Liver (tissue), 9 donors: ENCODE results near the gene DSCAML1. TPM values are rescaled to one million over a fixed set of nuclear protein-coding genes. Genes with fewer than 3 reads are reported as not detected.

Experiments used
- DNase-seq: peaks from one replicate; pipeline ENCODE4 v3.0.0-alpha.2; 2017; ENCODE audit warnings: low spot score
- H3K27ac ChIP-seq, 2 donors: one replicate each; pipeline ENCODE4 v1.7.0; 2013; ENCODE audit warnings: inconsistent platforms in 2 of 2, low read length in 2 of 2, control low read depth in 1 of 2, low read depth in 1 of 2, mild to moderate bottlenecking in 1 of 2
- H3K27me3 ChIP-seq, 4 donors: one replicate each; pipeline versions ENCODE4 v1.6.1 to v1.7.0; 2013; ENCODE audit warnings: low read length in 3 of 4, inconsistent platforms in 1 of 4, mild to moderate bottlenecking in 1 of 4, moderate library complexity in 1 of 4; ENCODE audit not compliant: control insufficient read depth in 4 of 4, insufficient read depth in 4 of 4
- H3K36me3 ChIP-seq, 4 donors: one replicate each; pipeline versions ENCODE4 v1.6.1 to v1.7.0; 2013; ENCODE audit warnings: low read length in 3 of 4, mild to moderate bottlenecking in 3 of 4, low read depth in 1 of 4, moderate library complexity in 1 of 4; ENCODE audit not compliant: control insufficient read depth in 4 of 4, insufficient read depth in 3 of 4
- H3K4me1 ChIP-seq, 4 donors: one replicate each; pipeline versions ENCODE4 v1.6.1 to v1.7.0; 2013; ENCODE audit warnings: low read length in 3 of 4, mild to moderate bottlenecking in 3 of 4, moderate library complexity in 1 of 4; ENCODE audit not compliant: control insufficient read depth in 4 of 4, insufficient read depth in 4 of 4
- H3K4me3 ChIP-seq, 3 donors: one replicate each; pipeline versions ENCODE4 v1.6.1 to v1.7.0; 2013; ENCODE audit warnings: low read length in 3 of 3, control low read depth in 1 of 3, low read depth in 1 of 3, mild to moderate bottlenecking in 1 of 3
- H3K9ac ChIP-seq, 2 donors: one replicate each; pipeline ENCODE4 v1.7.0; 2013; ENCODE audit warnings: low read length in 2 of 2, mild to moderate bottlenecking in 2 of 2, moderate library complexity in 2 of 2, control low read depth in 1 of 2, low read depth in 1 of 2
- H3K9me3 ChIP-seq, 4 donors: one replicate each; pipeline versions ENCODE4 v1.6.1 to v1.7.0; 2013; ENCODE audit warnings: low read length in 3 of 4; ENCODE audit not compliant: control insufficient read depth in 4 of 4
- ATF3 ChIP-seq: IDR thresholded peaks from 2 replicates; pipeline ENCODE4 v1.6.1; 2016; ENCODE audit warnings: antibody characterized with exemption
- CTCF ChIP-seq: fragments of 150-350 bp; IDR thresholded peaks from 2 replicates; pipeline ENCODE4 v1.5.1; 2017; ENCODE audit warnings: improper control_type of control experiment, low read depth, low read length; ENCODE audit not compliant: missing input control
- EGR1 ChIP-seq, 2 donors: IDR thresholded peaks; 2 replicates each; pipeline ENCODE4 v1.6.1; 2016 to 2018; ENCODE audit warnings: antibody characterized with exemption in 2 of 2, low read depth in 2 of 2
- FOXA1 ChIP-seq: IDR thresholded peaks from 2 replicates; pipeline ENCODE4 v1.6.1; 2016; ENCODE audit warnings: antibody characterized with exemption
- FOXA2 ChIP-seq: IDR thresholded peaks from 2 replicates; pipeline ENCODE4 v1.6.1; 2016; ENCODE audit warnings: antibody characterized with exemption
- GABPA ChIP-seq, 2 donors: IDR thresholded peaks in 1 of 2; conservative IDR thresholded peaks in 1 of 2; 2 replicates each; pipeline ENCODE4 v1.6.1; 2016; ENCODE audit warnings: antibody characterized with exemption in 2 of 2, mild to moderate bottlenecking in 1 of 2, moderate library complexity in 1 of 2
- HNF4A ChIP-seq, 2 donors: conservative IDR thresholded peaks; 2 replicates each; pipeline ENCODE4 v1.6.1; 2016; ENCODE audit warnings: antibody characterized with exemption in 2 of 2, mild to moderate bottlenecking in 2 of 2
- HNF4G ChIP-seq: IDR thresholded peaks from 2 replicates; pipeline ENCODE4 v1.6.1; 2016; ENCODE audit warnings: antibody characterized with exemption
- JUND ChIP-seq, 2 donors: IDR thresholded peaks; 2 replicates each; pipeline ENCODE4 v1.6.1; 2016; ENCODE audit warnings: antibody characterized with exemption in 2 of 2
- MAX ChIP-seq: IDR thresholded peaks from 2 replicates; pipeline ENCODE4 v1.6.1; 2016; ENCODE audit warnings: antibody characterized with exemption
- NR2F2 ChIP-seq: IDR thresholded peaks from 2 replicates; pipeline ENCODE4 v1.6.1; 2016; ENCODE audit warnings: antibody characterized with exemption
- RAD21 ChIP-seq, 2 donors: IDR thresholded peaks; 2 replicates each; pipeline ENCODE4 v1.6.1; 2016; ENCODE audit warnings: antibody characterized with exemption in 2 of 2, mild to moderate bottlenecking in 2 of 2
- REST ChIP-seq: IDR thresholded peaks from 2 replicates; pipeline ENCODE4 v1.6.1; 2016; ENCODE audit warnings: antibody characterized with exemption, mild to moderate bottlenecking
- RXRA ChIP-seq, 2 donors: IDR thresholded peaks; 2 replicates each; pipeline ENCODE4 v1.6.1; 2017 to 2018; ENCODE audit warnings: antibody characterized with exemption in 2 of 2, mild to moderate bottlenecking in 1 of 2
- SP1 ChIP-seq: IDR thresholded peaks from 2 replicates; pipeline ENCODE4 v1.6.1; 2018; ENCODE audit warnings: antibody characterized with exemption, mild to moderate bottlenecking
- TAF1 ChIP-seq: conservative IDR thresholded peaks from 2 replicates; pipeline ENCODE4 v1.6.1; 2016; ENCODE audit warnings: antibody characterized with exemption, mild to moderate bottlenecking
- ZBTB33 ChIP-seq: IDR thresholded peaks from 2 replicates; pipeline ENCODE4 v1.6.1; 2016; ENCODE audit warnings: antibody characterized with exemption
- WGBS: extraction: QIAGEN DNeasy Blood & Tissue Kit; methylation state at CpG from one replicate; pipeline ENCODE4 v1.1.7; 2013; 5-methylcytosine and 5-hydroxymethylcytosine counted together
- polyA plus RNA-seq, 2 donors: library from polyadenylated mRNA; stranded (reverse) in 1 of 2; unstranded in 1 of 2; fragments of 200-250 nt in 1 of 2; fragments of >200 nt in 1 of 2; fragmentation: Nextera tagmentation in 1 of 2; extraction: Ambion mirVana in 1 of 2; gene quantifications; one replicate each; pipeline versions ENCODE4 v1.2.1 to v1.2.3, GENCODE V29; 2013 to 2015
- total RNA-seq, 2 donors: library from RNA; depleted of rRNA; stranded (reverse); fragments of >200 nt; gene quantifications; one replicate each; pipeline ENCODE4 v1.2.3, GENCODE V29; 2014
- donor health status: healthy.
- donor health status: healthy.
- donor health status: healthy.
- donor health status: healthy.
- donor health status: healthy.

Gene DSCAML1
- total and polyA plus RNA-seq, 4 donors = 0.07 to 0.42 (median 0.20) TPM

- DNase-seq = no peak
- H3K36me3 ChIP-seq = no peaks in the 10 kb centered on the region
- H3K27ac ChIP-seq = no peak overlapping the region
- no peak overlapping the region for H3K9ac ChIP-seq
- no peaks in the 10 kb centered on the region for H3K9me3 ChIP-seq
- no peaks in the 10 kb centered on the region for H3K4me1 ChIP-seq
- H3K4me3 ChIP-seq = no peak overlapping the region
- TF ChIP-seq EGR1 (IDR thresholded peaks at IDR 0.05; ENCODE audit: low read depth in 2 of 2) (no peak), SP1 (no peak), MAX (no peak), REST (no peak), CTCF (no peak), HNF4G (no peak), HNF4A (conservative IDR thresholded peaks at IDR 0.05) (no peak), FOXA2 (no peak)
- no peaks in the 10 kb centered on the region for H3K27me3 ChIP-seq
- 79% methylated on average over 12 of the region's 12 CpGs for WGBS
Measured at GRCh38 chr11:117528097-117528721, 268.8 kb downstream of the DSCAML1 start.

GRCh38 chr11:117527271-117527670 lies 269.7 kb downstream of the DSCAML1 start:
- no peak overlapping the region for H3K4me3 ChIP-seq
- no peak overlapping the region for H3K9ac ChIP-seq
- H3K27ac ChIP-seq = no peak overlapping the region
- no peaks in the 10 kb centered on the region for H3K36me3 ChIP-seq
- no peaks in the 10 kb centered on the region for H3K4me1 ChIP-seq
- WGBS = 85% methylated on average over 7 of the region's 7 CpGs
- H3K27me3 ChIP-seq = no peaks in the 10 kb centered on the region
- TF ChIP-seq CTCF (no peak), RXRA (IDR thresholded peaks at IDR 0.05) (no peak), GABPA (IDR thresholded peaks at IDR 0.05 in 1 of 2, conservative IDR thresholded peaks at IDR 0.05 in 1 of 2) (no peak), REST (no peak), ATF3 (no peak), NR2F2 (no peak), HNF4A (conservative IDR thresholded peaks at IDR 0.05) (no peak), JUND (IDR thresholded peaks at IDR 0.05) (no peak), HNF4G (no peak), FOXA1 (no peak), RAD21 (IDR thresholded peaks at IDR 0.05) (no peak), TAF1 (no peak), ZBTB33 (no peak)
- H3K9me3 ChIP-seq = no peaks in the 10 kb centered on the region
- no peak for DNase-seq
